WTC11 (cell line): Measurements from ENCODE around the gene NAMPT. TPM values are rescaled to one million over a fixed set of nuclear protein-coding genes. Genes with fewer than 3 reads are reported as not detected.

ENCODE experiments used
- ATAC-seq: fragments of 200-7000 bp; cut with Tn5 transposase; 2 replicates; pipeline ENCODE4 v1.10.0; 2021; ENCODE audit warnings: mild to moderate bottlenecking, moderate library complexity
- CTCF ChIA-PET: fragments of 300-600 bp; sonication (Branson Sonifier 250); formaldehyde crosslinking; loops from one replicate; lab custom pipeline; 2021; ENCODE audit warnings: antibody characterized with exemption; lab: Charles Lee
- POLR2A ChIA-PET: fragments of 350-600 bp; sonication (Branson Sonifier 250); formaldehyde crosslinking; loops from one replicate; lab custom pipeline; 2021; ENCODE audit warnings: antibody characterized with exemption; lab: Charles Lee
- DNase-seq: peaks from one replicate; pipeline ENCODE4 v3.0.0; 2021; ENCODE audit warnings: low spot score
- H3K27ac Mint-ChIP-seq: 2 replicates; pipeline ENCODE4 v1.8.0; 2021; ENCODE audit warnings: mixed read lengths
- H3K27me3 Mint-ChIP-seq: 2 replicates; pipeline ENCODE4 v1.8.0; 2021; ENCODE audit warnings: low read depth, mild to moderate bottlenecking, moderate library complexity, mixed read lengths
- H3K36me3 Mint-ChIP-seq: 2 replicates; pipeline ENCODE4 v1.8.0; 2021; ENCODE audit warnings: mixed read lengths
- H3K4me1 Mint-ChIP-seq: 2 replicates; pipeline ENCODE4 v1.8.0; 2022; ENCODE audit warnings: mixed read lengths
- H3K4me3 Mint-ChIP-seq: 2 replicates; pipeline ENCODE4 v1.8.0; 2021; ENCODE audit warnings: mild to moderate bottlenecking, moderate library complexity, mixed read lengths
- H3K9me3 Mint-ChIP-seq: 2 replicates; pipeline ENCODE4 v1.8.0; 2021; ENCODE audit warnings: mixed read lengths
- ATF2 ChIP-seq: sonication (generic); formaldehyde crosslinking; IDR thresholded peaks from 2 replicates; pipeline ENCODE4 v1.8.1; 2022; ENCODE audit warnings: low read depth, missing genetic modification reagents, borderline replicate concordance
- E2F4 ChIP-seq: sonication (generic); formaldehyde crosslinking; IDR thresholded peaks from 2 replicates; pipeline ENCODE4 v1.8.1; 2022; ENCODE audit warnings: low read depth, mild to moderate bottlenecking, moderate library complexity, missing genetic modification reagents, borderline replicate concordance
- EMX1 ChIP-seq: fragments of 250-450 bp; sonication (Bioruptor Pico); IDR thresholded peaks from 2 replicates; pipeline ENCODE4 v1.8.0; 2021; ENCODE audit warnings: mild to moderate bottlenecking
- ERG ChIP-seq: fragments of 250-450 bp; sonication (Bioruptor Pico); IDR thresholded peaks from 2 replicates; pipeline ENCODE4 v1.8.0; 2021; ENCODE audit warnings: mild to moderate bottlenecking
- FOXJ3 ChIP-seq: sonication (generic); formaldehyde crosslinking; IDR thresholded peaks from 2 replicates; pipeline ENCODE4 v1.9.0; 2021; ENCODE audit warnings: missing genetic modification reagents, mild to moderate bottlenecking, borderline replicate concordance
- FOXP4 ChIP-seq: sonication (generic); formaldehyde crosslinking; IDR thresholded peaks from 2 replicates; pipeline ENCODE4 v1.8.0; 2022; ENCODE audit warnings: mild to moderate bottlenecking, missing genetic modification reagents
- GTF2I ChIP-seq: fragments of 250-450 bp; sonication (Bioruptor Pico); conservative IDR thresholded peaks from 2 replicates; pipeline ENCODE4 v1.4.0; 2021; ENCODE audit warnings: mild to moderate bottlenecking
- HMGXB4 ChIP-seq: sonication (generic); formaldehyde crosslinking; IDR thresholded peaks from 2 replicates; pipeline ENCODE4 v1.8.1; 2023; ENCODE audit warnings: mild to moderate bottlenecking, moderate library complexity, missing genetic modification reagents
- JUN ChIP-seq: sonication (generic); formaldehyde crosslinking; IDR thresholded peaks from 2 replicates; pipeline ENCODE4 v1.8.0; 2023; ENCODE audit warnings: mild to moderate bottlenecking, missing genetic modification reagents
- MAX ChIP-seq: sonication (generic); formaldehyde crosslinking; IDR thresholded peaks from 2 replicates; pipeline ENCODE4 v1.8.0; 2022; ENCODE audit warnings: mild to moderate bottlenecking, missing genetic modification reagents
- NFATC4 ChIP-seq: fragments of 250-450 bp; sonication (Bioruptor Pico); IDR thresholded peaks from 2 replicates; pipeline ENCODE4 v1.9.0; 2021; ENCODE audit warnings: mild to moderate bottlenecking
- NR3C1 ChIP-seq: sonication (generic); formaldehyde crosslinking; conservative IDR thresholded peaks from 2 replicates; pipeline ENCODE4 v1.8.1; 2023; ENCODE audit warnings: low read depth, mild to moderate bottlenecking, missing genetic modification reagents
- RELA ChIP-seq: sonication (generic); formaldehyde crosslinking; IDR thresholded peaks from 2 replicates; pipeline ENCODE4 v1.8.1; 2022; ENCODE audit warnings: missing genetic modification reagents, mild to moderate bottlenecking, borderline replicate concordance
- SMAD3 ChIP-seq: sonication (generic); formaldehyde crosslinking; IDR thresholded peaks from 2 replicates; pipeline ENCODE4 v1.8.0; 2022; ENCODE audit warnings: missing genetic modification reagents, mild to moderate bottlenecking, borderline replicate concordance
- SOX15 ChIP-seq: fragments of 250-450 bp; sonication (Bioruptor Pico); IDR thresholded peaks from 2 replicates; pipeline ENCODE4 v1.9.0; 2021; ENCODE audit warnings: mild to moderate bottlenecking
- USF2 ChIP-seq: sonication (generic); formaldehyde crosslinking; IDR thresholded peaks from 2 replicates; pipeline ENCODE4 v1.8.1; 2023; ENCODE audit warnings: mild to moderate bottlenecking, missing genetic modification reagents, moderate library complexity
- ZMAT4 ChIP-seq: fragments of 250-450 bp; sonication (Bioruptor Pico); IDR thresholded peaks from 2 replicates; pipeline ENCODE4 v1.9.0; 2021; ENCODE audit warnings: mild to moderate bottlenecking
- ZNF121 ChIP-seq: sonication (generic); formaldehyde crosslinking; IDR thresholded peaks from 2 replicates; pipeline ENCODE4 v1.8.0; 2023; ENCODE audit warnings: missing genetic modification reagents
- ZNF263 ChIP-seq: sonication (generic); formaldehyde crosslinking; IDR thresholded peaks from 2 replicates; pipeline ENCODE4 v1.8.1; 2022; ENCODE audit warnings: low read depth, mild to moderate bottlenecking, moderate library complexity, missing genetic modification reagents
- ZNF317 ChIP-seq: sonication (generic); formaldehyde crosslinking; IDR thresholded peaks from 2 replicates; pipeline ENCODE4 v1.8.1; 2023; ENCODE audit warnings: low read depth, mild to moderate bottlenecking, moderate library complexity, missing genetic modification reagents, borderline replicate concordance
- total RNA-seq: library from RNA; stranded (reverse); gene quantifications from 3 replicates; pipeline ENCODE4 v1.2.3, GENCODE V29; 2021

Gene NAMPT
- total RNA-seq, 1 experiment from 2014 or later, result 99.1 TPM

GRCh38 chr7:106234425-106234824 is 50.4 kb downstream of the NAMPT start:
- CTCF ChIA-PET, result no interaction called here
- ATAC-seq (no peak), DNase-seq (no peak)
- no peak for TF ChIP-seq SOX15 (CRISPR knock-in tag)
- TF ChIP-seq GTF2I (CRISPR knock-in tag), result no peak
- TF ChIP-seq FOXJ3, result no peak
- TF ChIP-seq JUN (CRISPR knock-in tag), result no peak
- TF ChIP-seq RELA (CRISPR knock-in tag), result no peak
- no peak for TF ChIP-seq FOXP4
- TF ChIP-seq NFATC4 (CRISPR knock-in tag), result no peak
- TF ChIP-seq EMX1 (CRISPR knock-in tag), result no peak
- no peak for TF ChIP-seq ZNF121
- no peak for TF ChIP-seq SMAD3
- no peak for TF ChIP-seq NR3C1 (CRISPR knock-in tag)
- no peak for TF ChIP-seq MAX (CRISPR knock-in tag)
- TF ChIP-seq HMGXB4 (CRISPR knock-in tag), result no peak
- TF ChIP-seq USF2, result no peak
- TF ChIP-seq ZMAT4 (CRISPR knock-in tag), result no peak
- TF ChIP-seq ATF2 (CRISPR knock-in tag), result no peak
- TF ChIP-seq ZNF317 (CRISPR knock-in tag), result no peak
- Mint-ChIP-seq H3K9me3 (peaks cover 13% of the 10 kb centered on the region), H3K27me3 (no peaks in the 10 kb centered on the region; the same call in 1 of the 2 replicates), H3K4me1 (no peaks in the 10 kb centered on the region), H3K36me3 (peaks cover 7% of the 10 kb centered on the region; the same call in 1 of the 2 replicates), H3K27ac (no peak overlapping the region), H3K4me3 (no peak overlapping the region)
- POLR2A ChIA-PET, result no interaction called here

- POLR2A ChIA-PET, result no interaction called here
- no peak overlapping the region for H3K4me3 Mint-ChIP-seq
- H3K27me3 Mint-ChIP-seq, result no peaks in the 10 kb centered on the region; the same call in 1 of the 2 replicates
- no peak for DNase-seq
- CTCF ChIA-PET, result interaction anchor here (0.9 kb wide), 1 partner anchor 55 kb away, joined by 3 read pairs; no protein-coding TSS in a partner anchor
- H3K9me3 Mint-ChIP-seq, result peaks cover 13% of the 10 kb centered on the region
- ATAC-seq, result no peak
- H3K27ac Mint-ChIP-seq, result no peak overlapping the region
- peaks cover 7% of the 10 kb centered on the region; the same call in 1 of the 2 replicates for H3K36me3 Mint-ChIP-seq
- H3K4me1 Mint-ChIP-seq, result peaks cover 11% of the 10 kb centered on the region; the same call in 1 of the 2 replicates
- TF ChIP-seq FOXP4 (no peak), ERG (CRISPR knock-in tag) (no peak), E2F4 (no peak), ZNF263 (CRISPR knock-in tag) (no peak)
Observed at GRCh38 chr7:106231856-106232490, 52.8 kb downstream of the NAMPT start.
